H1 (cell line): Measurements from ENCODE around the gene ZNF394. TPM values are rescaled to one million over a fixed set of nuclear protein-coding genes. Genes with fewer than 3 reads are reported as not detected.

Experiments
- EZH2 ChIP-seq: fragments of 200-600 bp; sonication (generic); IDR thresholded peaks from 2 replicates; pipeline ENCODE4 v1.7.1; 2012; ENCODE audit warnings: low read depth, mild to moderate bottlenecking, moderate library complexity, low read length, inconsistent platforms; ENCODE audit not compliant: severe bottlenecking
- FOSL1 ChIP-seq: IDR thresholded peaks from 2 replicates; pipeline ENCODE4 v1.6.1; 2011; ENCODE audit warnings: mild to moderate bottlenecking, low read depth, low read length, moderate library complexity; ENCODE audit not compliant: insufficient read depth
- SIN3A ChIP-seq, 2 experiments: IDR thresholded peaks in 1 of 2; conservative IDR thresholded peaks in 1 of 2; 2 replicates each; pipeline ENCODE4 v1.6.1; 2011 to 2012; ENCODE audit warnings: low read length in 2 of 2, improper control_type of control experiment in 1 of 2, low read depth in 1 of 2, mild to moderate bottlenecking in 1 of 2
- SP2 ChIP-seq: IDR thresholded peaks from 2 replicates; pipeline ENCODE4 v1.6.1; 2012; ENCODE audit warnings: mild to moderate bottlenecking, low read length, inconsistent platforms
- polyA plus RNA-seq, 7 experiments: library from polyadenylated mRNA; depleted of rRNA in 3 of 7; stranded (reverse) in 5 of 7; unstranded in 2 of 7; fragments of >200 nt in 5 of 7; fragments of 200-250 nt in 2 of 7; gene quantifications; 1 replicate in 5 of 7; 2 replicates in 1 of 7; 4 replicates in 1 of 7; pipeline versions ENCODE4 v1.2.1 to v1.2.3, GENCODE V29; 2011 to 2013; ENCODE audit warnings: missing spikeins in 2 of 7, mixed read lengths in 2 of 7
- total RNA-seq: library from RNA; stranded (reverse); fragmentation: NEBNext Ultra II Directional; extraction: Animal tissue kit (Norgen Biotek cat#: 25700); gene quantifications from 2 replicates; pipeline ENCODE4 v1.2.1, GENCODE V29; 2021

ZNF394 gene
- total and polyA plus RNA-seq, 2 of the 8 experiments (the other 6 are each of a cell fraction or from before 2014, with no cell fraction given): 6.6 to 19.3 TPM

- no peak for TF ChIP-seq EZH2
- TF ChIP-seq SIN3A (conservative IDR thresholded peaks at IDR 0.05 in 1 of 2, IDR thresholded peaks at IDR 0.05 in 1 of 2; ENCODE audit: low read depth in 1 of 2, low read length in 2 of 2): no peak
- no peak for TF ChIP-seq FOSL1
- TF ChIP-seq SP2: no peak
Observed at GRCh38 chr7:99525713-99526440, 25.8 kb upstream of the ZNF394 start (continued).
